WI38 (cell line): Measurements from ENCODE around the gene GRK3.
"Not testable (repeated sequence)": the region's sequence is repeated elsewhere in the genome, so short reads cannot be mapped to it uniquely, and the experiment has no call there.

Experiments
- H3K4me3 ChIP-seq: 2 replicates; pipeline ENCODE4 v1.5.1; 2011; ENCODE audit warnings: low read depth, mild to moderate bottlenecking, control low read depth, low read length
- CTCF ChIP-seq: IDR thresholded peaks from 2 replicates; pipeline ENCODE4 v1.5.1; 2012; ENCODE audit warnings: low read depth, mild to moderate bottlenecking, control low read depth, low read length

The GRK3 gene

GRCh38 chr22:25702040-25702439 is 137.6 kb downstream of the GRK3 start:
- no peak overlapping the region for H3K4me3 ChIP-seq
- TF ChIP-seq CTCF: no peak

GRCh38 chr22:25702571-25703167 is 138.2 kb downstream of the GRK3 start:
- no peak for TF ChIP-seq CTCF
- H3K4me3 ChIP-seq: no peak overlapping the region

- H3K4me3 ChIP-seq: no peak overlapping the region
- TF ChIP-seq CTCF: no peak
These were observed 140.2 kb downstream of the GRK3 start for GRCh38 chr22:25704701-25705100.

GRCh38 chr22:25706197-25706596 is 141.7 kb downstream of the GRK3 start:
- no peak for TF ChIP-seq CTCF
- H3K4me3 ChIP-seq: no peak overlapping the region

GRCh38 chr22:25708430-25708829 is 144.0 kb downstream of the GRK3 start:
- H3K4me3 ChIP-seq: not testable (repeated sequence)

- H3K4me3 ChIP-seq: no peak overlapping the region
- TF ChIP-seq CTCF: no peak
These were observed 145.3 kb downstream of the GRK3 start for GRCh38 chr22:25709758-25710157.

GRCh38 chr22:25710501-25710900 is 146.0 kb downstream of the GRK3 start:
- TF ChIP-seq CTCF: no peak
- no peak overlapping the region for H3K4me3 ChIP-seq

GRCh38 chr22:25711491-25711890 is 147.0 kb downstream of the GRK3 start:
- H3K4me3 ChIP-seq: no peak overlapping the region
- TF ChIP-seq CTCF: no peak
